D721Med (cell line): ENCODE measurements around the gene SP2.

ENCODE experiments used
- DNase-seq: peaks from one replicate; pipeline ENCODE4 v3.0.0; 2011; ENCODE audit warnings: low spot score; ENCODE audit not compliant: insufficient read length
- FAIRE-seq: peaks from 2 replicates; lab custom pipeline; 2011; peaks lifted over from hg19 to GRCh38; lab: Jason Lieb, UNC
- CTCF ChIP-seq: IDR thresholded peaks from 2 replicates; pipeline ENCODE4 v1.5.1; 2012; ENCODE audit warnings: mild to moderate bottlenecking, control low read depth; ENCODE audit not compliant: insufficient read depth; ENCODE audit errors: missing control alignments

Gene SP2

DNA sequence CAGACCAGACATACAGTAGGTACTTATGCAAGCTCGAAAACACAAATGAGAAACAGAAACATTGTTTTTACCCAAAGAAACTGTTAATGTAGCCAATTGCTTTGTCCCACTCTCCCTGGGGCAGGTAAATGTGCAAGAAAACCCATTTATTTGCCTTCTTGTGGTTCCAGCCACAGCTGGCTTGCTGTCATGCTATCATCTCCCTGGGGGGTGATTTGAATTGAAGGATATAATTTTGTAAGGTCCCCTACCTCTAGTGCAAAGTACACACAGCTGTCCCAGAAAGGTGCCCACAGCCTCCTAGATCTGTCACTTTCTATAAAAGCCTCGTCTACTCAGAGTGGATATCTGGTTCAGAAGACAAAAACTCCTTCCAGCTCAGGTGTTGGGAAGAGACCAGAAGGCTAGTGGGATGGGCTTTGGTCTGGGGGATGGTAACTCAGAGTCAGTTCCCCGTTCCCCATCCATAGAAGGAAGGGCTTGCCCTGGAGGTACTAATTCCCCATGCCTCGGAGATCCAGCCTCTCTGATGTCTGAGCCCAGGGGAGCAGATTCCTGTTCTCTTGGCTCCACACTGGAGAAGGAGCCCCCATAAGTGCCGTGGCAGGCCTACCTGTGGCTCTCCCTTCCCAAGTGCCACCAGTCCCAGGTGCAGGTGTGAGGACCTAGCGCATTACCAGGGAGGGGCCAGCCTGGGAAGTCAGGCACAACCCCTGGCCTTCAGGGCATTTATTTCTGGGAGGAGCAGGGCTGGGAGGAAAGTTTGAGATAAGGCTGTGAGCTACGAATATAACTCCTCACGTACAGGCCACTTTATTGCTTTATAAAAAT lies 64.0 kb downstream of the SP2 start:
- no peak for TF ChIP-seq CTCF
- no peak for DNase-seq
- FAIRE-seq, result no peak

DNA sequence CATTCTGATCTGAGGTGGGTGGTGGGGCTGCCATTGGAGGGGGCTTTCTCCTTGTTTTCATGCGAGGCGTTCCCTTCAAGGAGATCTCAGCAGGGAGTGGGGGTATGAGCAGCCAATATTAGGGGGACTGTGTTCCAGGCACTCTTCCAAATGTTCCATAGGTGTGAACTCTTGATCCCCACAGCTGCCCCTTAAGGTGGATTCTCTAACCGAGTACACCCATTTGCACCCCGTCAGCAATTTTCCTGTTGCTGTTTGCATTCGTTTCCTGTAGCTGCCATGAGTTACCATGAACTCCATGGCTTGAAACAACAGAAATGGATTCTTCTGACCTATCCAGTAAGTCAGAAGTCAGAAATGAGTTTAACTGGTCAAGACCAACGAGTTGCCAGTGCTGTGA lies 65.4 kb downstream of the SP2 start:
- FAIRE-seq, result no peak
- DNase-seq, result no peak
- TF ChIP-seq CTCF, result no peak

DNA sequence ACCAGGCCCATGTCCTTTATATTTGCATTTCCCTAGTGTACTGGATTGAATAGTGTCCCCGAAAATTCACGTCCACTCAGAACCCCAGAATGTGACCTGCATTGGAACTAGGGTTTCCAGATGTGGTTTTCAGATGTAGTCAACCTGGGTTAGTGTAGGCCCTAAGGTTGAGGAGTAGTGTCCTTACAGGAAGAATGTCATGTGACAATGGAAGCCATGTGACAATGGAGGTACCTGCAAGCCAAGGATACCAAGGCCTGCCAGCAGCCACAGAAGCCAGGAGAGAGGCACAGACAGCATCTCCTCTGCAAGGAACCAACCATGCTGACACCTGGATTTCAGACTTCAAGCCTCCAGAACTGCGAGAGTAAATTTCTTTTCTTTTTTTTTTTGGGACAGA lies 66.9 kb downstream of the SP2 start:
- no peak for FAIRE-seq
- no peak for TF ChIP-seq CTCF
- no peak for DNase-seq

DNA sequence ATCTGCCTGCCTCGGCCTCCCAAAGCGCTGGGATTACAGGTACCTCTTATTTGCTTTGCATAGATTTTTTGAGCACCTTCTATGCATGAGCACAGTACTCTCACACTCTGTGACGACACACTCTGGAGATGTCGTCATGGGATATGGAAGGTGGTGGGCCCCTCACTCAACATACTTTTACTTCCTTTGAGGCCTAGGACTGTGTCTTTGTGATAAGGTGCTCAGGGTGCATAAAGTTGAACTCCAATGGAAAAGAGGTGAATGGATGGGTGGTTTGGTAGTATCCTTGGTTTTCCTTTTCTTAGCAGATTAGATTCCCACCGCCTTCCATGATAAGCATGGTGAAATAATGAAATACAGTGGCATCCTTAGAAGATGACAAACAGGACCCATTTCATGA lies 68.8 kb downstream of the SP2 start:
- DNase-seq (no peak), FAIRE-seq (no peak)
- TF ChIP-seq CTCF, result no peak

GRCh38 chr17:47966079-47966519 lies 70.1 kb downstream of the SP2 start:
- DNase-seq (no peak), FAIRE-seq (no peak)

GRCh38 chr17:47967607-47968252 lies 71.7 kb downstream of the SP2 start:
- FAIRE-seq, result no peak
- DNase-seq, result no peak
- no peak for TF ChIP-seq CTCF

More at GRCh38 chr17:47966079-47966519, 70.1 kb downstream of the SP2 start:
- no peak for TF ChIP-seq CTCF

DNA sequence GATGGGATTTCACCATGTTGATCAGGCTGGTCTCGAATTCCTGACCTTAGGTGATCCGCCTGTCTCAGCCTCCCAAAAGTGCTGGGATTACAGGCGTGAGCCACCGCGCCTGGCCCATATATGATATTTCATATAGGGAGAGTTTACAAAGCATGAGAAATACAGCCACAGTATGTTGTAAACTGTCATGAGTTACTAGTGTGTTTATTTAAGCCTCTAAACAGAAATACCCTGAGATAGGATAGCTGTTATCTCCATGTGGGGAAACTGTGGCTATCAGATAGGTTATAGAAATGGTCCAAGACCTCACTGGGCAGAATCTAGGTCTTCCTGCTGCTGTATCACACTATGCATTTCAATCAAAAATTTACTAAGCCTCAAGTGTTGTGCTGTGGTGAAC lies 72.8 kb downstream of the SP2 start:
- DNase-seq, result no peak
- no peak for FAIRE-seq
- TF ChIP-seq CTCF, result no peak
